Brain microvascular endothelial cell (primary cell): ENCODE data around the gene ITIH1.

Source experiments
- DNase-seq: peaks from one replicate; pipeline ENCODE4 v3.0.0-alpha.2; 2020
- H3K27ac ChIP-seq: fragments of 250-450 bp; sonication (Bioruptor Pico); 2 replicates; pipeline ENCODE4 v1.5.1; 2020; ENCODE audit warnings: mild to moderate bottlenecking, moderate library complexity
- H3K27me3 ChIP-seq: fragments of 250-450 bp; sonication (Bioruptor Pico); replicated peaks from 2 replicates; pipeline ENCODE4 v1.5.1; 2020; ENCODE audit warnings: mild to moderate bottlenecking
- H3K36me3 ChIP-seq: fragments of 250-450 bp; sonication (Bioruptor Pico); replicated peaks from 2 replicates; pipeline ENCODE4 v1.5.1; 2020; ENCODE audit warnings: mild to moderate bottlenecking
- H3K4me3 ChIP-seq: 2 replicates; pipeline ENCODE4 v1.5.1; 2011; ENCODE audit warnings: low read depth, mild to moderate bottlenecking, control low read depth, low read length, moderate library complexity
- in situ Hi-C: cut with HindIII; loops from 2 replicates; pipeline ENCODE4 v1.10.0; 2017; ENCODE audit warnings: low sequenced_read_pairs, low pct_ligation_motif_present
- TF ChIP-seq, protein P1 (sequence below): IDR thresholded peaks from 2 replicates; pipeline ENCODE4 v1.5.1; 2011; ENCODE audit warnings: low read depth, mild to moderate bottlenecking, moderate library complexity, low read length, control low read depth, inconsistent platforms; ENCODE audit errors: missing control alignments

ITIH1 gene

DNA sequence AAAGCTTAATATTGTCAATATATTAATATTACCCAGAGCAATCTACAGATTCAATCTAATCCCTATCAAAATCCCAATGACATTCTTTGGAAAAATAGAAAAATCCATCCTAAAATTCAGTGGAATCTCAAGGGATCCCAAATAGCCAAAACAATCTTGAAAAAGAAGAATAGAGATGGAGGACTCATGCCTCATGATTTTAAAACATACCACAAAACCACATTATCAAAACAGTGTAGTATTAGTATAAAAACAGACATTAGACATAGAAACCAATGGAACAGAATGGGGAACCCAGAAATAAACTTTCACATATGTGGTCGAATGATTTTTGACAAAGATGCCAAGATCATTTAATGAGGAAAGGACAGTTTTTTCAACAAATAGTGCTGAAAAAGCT is 21.3 kb upstream of the ITIH1 start:
- no peak for DNase-seq

DNA sequence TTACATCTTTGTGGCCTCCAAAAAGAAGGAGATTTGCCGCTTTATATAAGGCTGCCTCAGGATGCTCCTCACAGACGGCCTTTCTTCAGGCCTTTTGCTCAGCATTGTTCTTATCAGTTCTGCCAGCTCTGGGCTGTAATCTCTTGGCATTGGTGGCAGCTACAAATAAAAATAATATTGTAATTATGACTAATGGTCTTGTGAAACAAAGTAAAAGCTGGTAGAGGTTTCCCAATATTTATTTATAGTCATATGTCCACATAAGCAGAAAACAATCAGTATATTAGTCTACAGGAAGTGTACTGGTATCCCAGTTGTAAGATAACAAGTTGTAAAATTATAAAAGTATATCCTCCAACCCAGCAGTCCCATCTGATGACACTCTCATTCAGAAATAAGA is 13.9 kb upstream of the ITIH1 start:
- H3K27ac ChIP-seq: no peak overlapping the region
- no peaks in the 10 kb centered on the region for H3K27me3 ChIP-seq
- DNase-seq: no peak
- in situ Hi-C loops: no loop called here
- TF ChIP-seq, protein P1, sequence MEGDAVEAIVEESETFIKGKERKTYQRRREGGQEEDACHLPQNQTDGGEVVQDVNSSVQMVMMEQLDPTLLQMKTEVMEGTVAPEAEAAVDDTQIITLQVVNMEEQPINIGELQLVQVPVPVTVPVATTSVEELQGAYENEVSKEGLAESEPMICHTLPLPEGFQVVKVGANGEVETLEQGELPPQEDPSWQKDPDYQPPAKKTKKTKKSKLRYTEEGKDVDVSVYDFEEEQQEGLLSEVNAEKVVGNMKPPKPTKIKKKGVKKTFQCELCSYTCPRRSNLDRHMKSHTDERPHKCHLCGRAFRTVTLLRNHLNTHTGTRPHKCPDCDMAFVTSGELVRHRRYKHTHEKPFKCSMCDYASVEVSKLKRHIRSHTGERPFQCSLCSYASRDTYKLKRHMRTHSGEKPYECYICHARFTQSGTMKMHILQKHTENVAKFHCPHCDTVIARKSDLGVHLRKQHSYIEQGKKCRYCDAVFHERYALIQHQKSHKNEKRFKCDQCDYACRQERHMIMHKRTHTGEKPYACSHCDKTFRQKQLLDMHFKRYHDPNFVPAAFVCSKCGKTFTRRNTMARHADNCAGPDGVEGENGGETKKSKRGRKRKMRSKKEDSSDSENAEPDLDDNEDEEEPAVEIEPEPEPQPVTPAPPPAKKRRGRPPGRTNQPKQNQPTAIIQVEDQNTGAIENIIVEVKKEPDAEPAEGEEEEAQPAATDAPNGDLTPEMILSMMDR: no peak
- no peak overlapping the region for H3K4me3 ChIP-seq
- peaks cover 7% of the 10 kb centered on the region for H3K36me3 ChIP-seq

More for the DNA sequence above, 21.3 kb upstream of the ITIH1 start:
- in situ Hi-C loops: no loop called here
- Histone ChIP-seq H3K27me3 (no peaks in the 10 kb centered on the region), H3K27ac (no peak overlapping the region), H3K4me3 (no peak overlapping the region), H3K36me3 (peaks cover 14% of the 10 kb centered on the region)
- TF ChIP-seq, protein P1: no peak

DNA sequence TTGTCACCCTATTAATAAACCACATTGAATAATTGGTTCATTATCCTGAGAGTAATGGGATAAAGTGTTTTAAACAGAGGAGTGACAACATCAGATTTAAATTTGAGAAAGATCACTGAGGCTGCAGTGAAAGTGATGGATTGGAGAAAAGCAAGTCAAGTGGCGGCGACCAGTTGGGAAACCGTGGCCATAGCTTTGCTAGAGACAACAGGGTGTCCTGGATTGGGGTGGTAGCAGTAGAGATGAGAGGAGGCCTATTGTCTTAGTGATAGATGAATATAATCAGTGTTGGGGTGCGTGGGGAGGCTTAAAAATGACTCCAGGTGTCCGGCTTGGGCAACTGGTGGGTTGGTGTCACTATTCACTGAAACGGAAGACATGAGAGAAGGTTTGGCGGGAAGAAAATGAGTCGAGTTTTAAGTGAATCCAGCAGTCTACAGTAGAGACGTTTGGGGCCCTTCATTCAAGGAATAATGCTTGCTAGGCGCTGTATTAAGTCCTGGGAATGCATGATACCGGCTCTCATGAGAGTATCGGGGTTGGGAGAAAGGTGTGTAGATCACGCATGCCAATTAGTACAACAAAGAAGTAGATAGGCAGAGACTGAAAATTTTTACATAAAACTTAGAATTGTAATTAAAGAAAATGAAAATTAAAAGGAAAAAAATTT is 7.5 kb upstream of the ITIH1 start:
- Histone ChIP-seq H3K27ac (no peak overlapping the region), H3K36me3 (peaks cover 3% of the 10 kb centered on the region), H3K4me3 (peak overlapping the region; percentile 91), H3K27me3 (no peaks in the 10 kb centered on the region)
- in situ Hi-C loops: no loop called here
- DNase-seq: no peak
- TF ChIP-seq, protein P1: no peak

DNA sequence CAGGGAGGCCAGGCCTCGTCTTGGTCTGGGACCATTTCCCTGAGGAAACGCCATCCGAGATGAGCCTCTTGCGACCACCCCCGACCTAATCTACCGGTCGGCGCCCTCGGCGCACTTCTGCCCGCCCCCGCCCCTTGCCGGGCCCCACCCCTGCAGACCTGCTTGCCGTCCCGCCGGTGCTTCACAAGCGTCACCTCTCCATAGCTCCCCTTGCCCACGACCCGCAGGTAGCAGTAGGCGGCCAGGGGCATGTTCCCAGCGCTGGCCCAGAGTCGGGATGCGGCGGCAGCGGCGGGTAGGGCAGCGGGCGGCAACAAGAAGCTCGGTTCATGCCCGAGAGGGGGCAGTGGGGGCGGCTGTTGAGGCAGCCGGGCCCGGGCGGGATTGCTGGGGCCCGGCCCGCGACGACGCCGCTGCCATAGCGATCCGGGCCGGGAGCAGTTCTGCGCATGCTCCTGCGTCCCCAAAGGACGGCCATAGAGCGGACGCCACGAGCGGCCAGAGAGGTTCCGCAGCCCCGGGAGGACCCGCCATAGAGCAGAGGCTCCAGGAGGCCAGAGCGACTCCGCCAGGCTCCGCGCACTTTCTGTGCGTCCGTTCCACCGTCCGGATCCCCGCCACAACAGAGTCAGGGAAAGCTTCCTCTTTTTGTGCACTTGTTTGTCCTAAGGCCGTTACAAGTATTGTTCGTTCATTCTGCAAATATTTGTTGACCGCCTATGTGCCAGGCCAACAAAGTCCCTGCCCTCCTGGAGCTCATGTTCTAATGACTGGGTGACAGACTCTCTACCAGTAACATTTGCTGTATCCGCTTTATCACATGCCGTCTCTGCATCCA is 6.7 kb upstream of the ITIH1 start, which contains the start of gene NEK4:
NEK4 (minus strand) TSS at position 445 of the 838 bp plus-strand sequence; CDS start at position 251, 194 bp downstream.
- DNase-seq: peak; percentile 86
- in situ Hi-C loops: no loop called here
- no peaks in the 10 kb centered on the region for H3K27me3 ChIP-seq
- H3K27ac ChIP-seq: peak within 1 kb of the TSS; percentile 4
- H3K4me3 ChIP-seq: peak within 1 kb of the TSS; percentile 91
- no peaks in the 10 kb centered on the region for H3K36me3 ChIP-seq
- TF ChIP-seq, protein P1: no peak

DNA sequence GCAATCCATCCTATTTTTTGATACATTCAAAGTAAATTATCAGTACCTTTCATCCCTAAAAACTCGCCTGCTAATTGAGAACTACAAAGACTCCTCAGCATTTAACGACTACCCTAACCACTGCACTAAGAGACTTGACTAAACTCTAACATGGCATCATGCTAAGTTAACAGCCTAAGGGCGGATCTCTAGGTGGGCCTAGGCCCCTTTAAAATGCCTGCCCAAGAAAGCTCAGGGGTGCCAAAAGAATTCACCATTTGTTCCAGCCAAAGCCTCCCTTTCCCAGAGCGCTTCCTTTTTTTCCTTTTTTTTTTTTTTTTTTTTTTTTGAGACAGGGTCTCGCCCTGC is 6.1 kb upstream of the ITIH1 start:
- DNase-seq: no peak
- TF ChIP-seq, protein P1: no peak
- H3K36me3 ChIP-seq: no peaks in the 10 kb centered on the region
- H3K27ac ChIP-seq: peak overlapping the region; percentile 4
- H3K27me3 ChIP-seq: no peaks in the 10 kb centered on the region
- peak overlapping the region; percentile 91 for H3K4me3 ChIP-seq
- in situ Hi-C loops: no loop called here
